ENCODE measurements around the gene PHACTR4. TPM values are rescaled to one million over a fixed set of nuclear protein-coding genes. Genes with fewer than 3 reads are reported as not detected.

Gene PHACTR4

Small RNA genes within 50 kb of the gene (small RNA-seq; reads per million reads assigned to genes)
- not detected for gene RF00019 (ENCODE audit: insufficient read depth)
- gene RNU6ATAC27P (ENCODE audit: insufficient read depth): not detected
- not detected for gene SNORA73A (ENCODE audit: insufficient read depth)
- 40.5 reads per million, percentile 94 among the genes with 10 or more reads in this experiment for gene SNORA73B (ENCODE audit: insufficient read depth)
